Psoas muscle (tissue), 8 donors: ENCODE measurements around the gene MAP1LC3B. TPM values are rescaled to one million over a fixed set of nuclear protein-coding genes. Genes with fewer than 3 reads are reported as not detected.

ENCODE experiments used
- ATAC-seq, 4 donors: fragments of 200-7000 bp; cut with Tn5 transposase; one replicate each; pipeline ENCODE4 v1.9.1; 2020; ENCODE audit warnings: moderate library complexity in 3 of 4, mild to moderate bottlenecking in 2 of 4
- DNase-seq, 2 donors: peaks; one replicate each; pipeline ENCODE4 v3.0.0-alpha.2; 2020
- H3K27ac ChIP-seq: fragments of 200-600 bp; one replicate; pipeline ENCODE4 v1.8.0; 2022
- H3K27me3 ChIP-seq, 3 donors: fragments of 200-600 bp in 1 of 3; one replicate each; pipeline versions ENCODE4 v1.6.1 to v1.8.0; 2013 to 2022; ENCODE audit warnings: low read length in 2 of 3, mild to moderate bottlenecking in 2 of 3, moderate library complexity in 1 of 3; ENCODE audit not compliant: insufficient read depth in 3 of 3
- H3K36me3 ChIP-seq, 2 donors: fragments of 200-600 bp in 1 of 2; one replicate each; pipeline versions ENCODE4 v1.6.1 to v1.8.0; 2013 to 2022; ENCODE audit warnings: low read depth in 1 of 2, mild to moderate bottlenecking in 1 of 2, moderate library complexity in 1 of 2; ENCODE audit not compliant: insufficient read depth in 1 of 2
- H3K4me1 ChIP-seq: fragments of 200-600 bp; one replicate; pipeline ENCODE4 v1.8.0; 2022
- H3K4me3 ChIP-seq: fragments of 200-600 bp; one replicate; pipeline ENCODE4 v1.8.0; 2022; ENCODE audit warnings: mild to moderate bottlenecking
- H3K9me3 ChIP-seq: fragments of 200-600 bp; one replicate; pipeline ENCODE4 v1.8.0; 2022
- CTCF ChIP-seq: fragments of 200-600 bp; IDR thresholded peaks from one replicate; pipeline ENCODE4 v1.8.0; 2022; ENCODE audit warnings: antibody characterized with exemption
- WGBS, 3 donors: extraction: QIAGEN DNeasy Blood & Tissue Kit; methylation state at CpG; one replicate each; pipeline versions ENCODE4 v1.1.6 to v1.1.7; 2013; 5-methylcytosine and 5-hydroxymethylcytosine counted together
- intact Hi-C, 2 donors: fragments of 100-400 bp; cut with DNase I; formaldehyde crosslinking; loops; one replicate each; pipeline versions ENCODE4 v1.11.0 to v1.14.2; 2022
- polyA plus RNA-seq, 3 donors: library from polyadenylated mRNA; stranded (reverse); fragments of 200-250 nt; gene quantifications; one replicate each; pipeline ENCODE4 v1.2.3, GENCODE V29; 2013
- total RNA-seq, 4 donors: library from RNA; stranded (reverse); fragmentation: NEBNext Ultra II Directional in 2 of 4; extraction: Animal tissue kit (Norgen Biotek cat#: 25700) in 2 of 4; gene quantifications; one replicate each; pipeline versions ENCODE4 v1.2.1 to v1.2.4, GENCODE V29; 2021 to 2023
- donor health status: healthy with polysubstance abuse.
- donor health status: DM: no; HTN: no; CAD: no; lungs with moderate emphysema.
- donor health status: Bipolar disorder and iron deficiency.
- donor health status: healthy.
- donor health status: DM: yes; HTN: yes; CAD: no.
- donor health status: DM: no; HTN: no; CAD: no.
- donor health status: DM: no; HTN: no; CAD: no.
- donor health status: DM: yes; HTN: yes; CAD: no.

MAP1LC3B gene
- total and polyA plus RNA-seq, 7 donors, result 114 to 189 (median 158) TPM

DNA sequence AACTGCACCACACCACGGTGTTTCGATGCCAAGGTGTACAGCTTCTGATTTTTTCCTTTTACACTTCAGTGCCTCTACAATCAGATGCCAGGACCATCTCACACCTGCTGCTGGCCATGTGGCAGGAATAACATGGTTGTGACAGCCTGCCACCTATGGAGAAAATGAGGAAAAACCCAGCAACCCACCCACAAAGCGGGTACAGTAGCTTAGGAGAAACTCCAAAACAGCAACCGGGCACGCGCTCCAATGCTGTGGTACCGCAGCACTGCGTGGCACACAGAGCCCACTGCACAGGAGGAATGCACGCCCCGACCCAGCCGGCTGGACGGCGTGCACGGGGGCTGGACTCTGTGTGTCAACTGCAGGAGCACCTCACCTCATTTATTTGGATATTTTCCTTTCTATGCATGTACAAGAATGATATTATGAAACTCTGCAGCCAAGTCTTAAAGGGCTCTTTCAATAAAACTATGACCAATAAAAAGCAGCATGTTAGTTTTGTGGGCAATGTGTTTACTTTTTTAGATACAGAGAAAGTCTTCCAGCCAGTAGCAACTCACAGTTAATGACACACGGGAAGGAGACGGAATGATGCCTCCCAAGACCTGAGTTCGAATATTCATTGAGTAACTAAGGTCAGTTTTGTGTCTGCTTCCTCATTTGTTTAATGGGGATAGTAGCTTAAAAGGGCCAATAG lies 45.9 kb downstream of the MAP1LC3B start:
- Histone ChIP-seq H3K36me3 (no peaks in the 10 kb centered on the region), H3K27me3 (no peaks in the 10 kb centered on the region), H3K4me3 (no peak overlapping the region), H3K4me1 (peaks cover 32% of the 10 kb centered on the region), H3K27ac (no peak overlapping the region), H3K9me3 (no peaks in the 10 kb centered on the region)
- WGBS, 3 donors, result 91 to 94% (median 91%) methylated on average over 17 of the region's 17 CpGs
- DNase-seq, result peak in 1 of 2 donors; percentile 12
- ATAC-seq, result no peak
- intact Hi-C loops, result no loop called here
- no peak for TF ChIP-seq CTCF

DNA sequence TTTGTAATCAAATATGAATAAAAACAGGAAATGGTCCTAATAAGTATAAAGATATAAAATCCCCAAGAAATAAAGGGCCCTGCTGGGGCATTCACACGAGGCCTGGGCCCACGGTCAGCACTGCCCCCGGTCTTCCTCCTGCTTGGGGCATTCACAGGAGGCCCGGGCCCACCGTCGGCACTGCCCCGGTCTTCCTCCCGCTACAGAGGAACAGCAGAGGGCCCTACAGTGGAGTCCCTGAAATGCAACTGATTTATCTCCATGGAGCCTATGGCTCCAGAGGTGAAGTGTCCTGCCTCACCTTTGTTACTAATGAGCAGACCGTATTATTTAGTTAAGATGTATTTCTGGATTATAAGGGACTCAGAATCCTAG lies 46.5 kb downstream of the MAP1LC3B start:
- H3K4me1 ChIP-seq, result peaks cover 34% of the 10 kb centered on the region

GRCh38 chr16:87439926-87440325 lies 47.8 kb downstream of the MAP1LC3B start:
- no peaks in the 10 kb centered on the region for H3K27me3 ChIP-seq
- intact Hi-C loops, result no loop called here
- DNase-seq (peak in 1 of 2 donors; percentile 12), ATAC-seq (no peak)
- no peak overlapping the region for H3K27ac ChIP-seq
- H3K9me3 ChIP-seq, result peaks cover 5% of the 10 kb centered on the region
- peaks cover 0 to 4% of the 10 kb centered on the region in 2 donors for H3K36me3 ChIP-seq
- peaks cover 34% of the 10 kb centered on the region for H3K4me1 ChIP-seq
- WGBS, 3 donors, result 97 to 99% (median 98%) methylated on average over 10 of the region's 10 CpGs
- no peak overlapping the region for H3K4me3 ChIP-seq
- no peak for TF ChIP-seq CTCF

More for the DNA sequence above, 46.5 kb downstream of the MAP1LC3B start:
- H3K27ac ChIP-seq, result no peak overlapping the region
- H3K27me3 ChIP-seq, result no peaks in the 10 kb centered on the region
- 78 to 84% (median 82%) methylated on average over 9 of the region's 9 CpGs for WGBS, 3 donors
- TF ChIP-seq CTCF, result no peak
- intact Hi-C loops, result no loop called here
- H3K4me3 ChIP-seq, result no peak overlapping the region
- peak in 1 of 2 donors; percentile 8 for DNase-seq
- H3K36me3 ChIP-seq, result no peaks in the 10 kb centered on the region
- no peak for ATAC-seq
- peaks cover under 1% of the 10 kb centered on the region for H3K9me3 ChIP-seq

GRCh38 chr16:87441886-87442580 lies 49.9 kb downstream of the MAP1LC3B start:
- H3K9me3 ChIP-seq, result peaks cover 5% of the 10 kb centered on the region
- H3K36me3 ChIP-seq, result peaks cover 0 to 20% of the 10 kb centered on the region in 2 donors
- 91 to 96% (median 95%) methylated on average over 12 of the region's 12 CpGs for WGBS, 3 donors
- ATAC-seq, result no peak
- no peaks in the 10 kb centered on the region for H3K27me3 ChIP-seq
- peaks cover 15% of the 10 kb centered on the region for H3K4me1 ChIP-seq
- H3K4me3 ChIP-seq, result no peak overlapping the region
- intact Hi-C loops, result no loop called here
- DNase-seq, result peak in 1 of 2 donors; percentile 15
- H3K27ac ChIP-seq, result no peak overlapping the region
- no peak for TF ChIP-seq CTCF
